ENCODE measurements around the gene RPS27L.

The RPS27L gene

GRCh38 chr15:63157118-63157843, at the start of gene RPS27L:
TSS of gene RPS27L (minus strand) at chr15:63157477. CDS start at chr15:63157405, 72 bp downstream.
- peak; percentile 97 for DNase-seq

- no peak for DNase-seq
These were observed 48.8 kb upstream of the RPS27L start for GRCh38 chr15:63206079-63206478.

DNA sequence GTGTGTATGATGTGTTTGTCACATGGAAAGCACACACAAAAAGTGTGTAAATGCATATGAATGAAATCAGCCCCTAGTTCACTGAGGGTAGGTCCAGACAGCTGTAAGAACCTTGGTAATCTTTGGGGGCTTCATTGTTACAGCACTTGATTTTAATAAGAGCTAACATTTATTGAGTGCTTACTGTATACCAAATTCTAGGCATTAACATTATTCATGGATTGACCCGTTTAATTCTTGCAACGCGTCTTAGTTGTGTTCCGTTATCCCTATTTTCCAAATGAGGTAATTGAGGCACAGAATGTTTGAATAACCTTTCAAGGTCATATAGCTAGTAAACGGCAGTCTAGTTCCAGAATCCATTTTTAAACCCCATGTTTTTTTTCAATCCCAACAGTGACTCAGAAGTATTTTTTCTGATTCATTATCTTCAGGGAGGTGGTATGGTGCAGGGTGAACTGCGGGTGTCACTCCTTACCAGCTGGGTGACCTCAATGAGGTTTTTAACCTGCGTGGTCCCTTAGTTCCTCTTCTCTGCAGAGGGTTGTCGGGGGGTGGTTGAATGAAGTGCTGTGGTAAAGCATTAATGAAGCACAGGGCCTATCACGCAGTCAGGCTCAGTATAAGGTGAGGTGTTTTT, 46.3 kb upstream of the RPS27L start:
- no peak for DNase-seq

DNA sequence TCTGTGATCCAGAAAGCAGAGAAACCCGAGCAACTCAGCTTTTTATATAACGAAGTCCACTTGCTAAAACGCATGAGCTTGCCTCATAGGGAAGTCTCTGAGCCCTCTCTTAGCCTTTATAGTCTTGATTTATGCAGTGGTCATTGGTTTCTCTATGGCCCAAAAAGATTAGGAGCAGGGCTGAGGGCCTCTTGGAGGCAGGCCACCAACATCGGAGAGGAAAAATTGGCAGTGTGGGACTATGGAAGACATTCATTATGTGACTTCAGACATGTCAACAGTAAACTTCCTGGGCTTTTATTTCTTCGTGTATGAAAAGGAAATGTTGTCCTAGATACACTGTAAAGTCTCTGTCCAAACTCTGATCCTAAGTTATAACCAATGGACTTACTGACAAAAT, 45.6 kb upstream of the RPS27L start:
- no peak for DNase-seq

GRCh38 chr15:63200464-63201249, 43.4 kb upstream of the RPS27L start:
- no peak for DNase-seq

DNA sequence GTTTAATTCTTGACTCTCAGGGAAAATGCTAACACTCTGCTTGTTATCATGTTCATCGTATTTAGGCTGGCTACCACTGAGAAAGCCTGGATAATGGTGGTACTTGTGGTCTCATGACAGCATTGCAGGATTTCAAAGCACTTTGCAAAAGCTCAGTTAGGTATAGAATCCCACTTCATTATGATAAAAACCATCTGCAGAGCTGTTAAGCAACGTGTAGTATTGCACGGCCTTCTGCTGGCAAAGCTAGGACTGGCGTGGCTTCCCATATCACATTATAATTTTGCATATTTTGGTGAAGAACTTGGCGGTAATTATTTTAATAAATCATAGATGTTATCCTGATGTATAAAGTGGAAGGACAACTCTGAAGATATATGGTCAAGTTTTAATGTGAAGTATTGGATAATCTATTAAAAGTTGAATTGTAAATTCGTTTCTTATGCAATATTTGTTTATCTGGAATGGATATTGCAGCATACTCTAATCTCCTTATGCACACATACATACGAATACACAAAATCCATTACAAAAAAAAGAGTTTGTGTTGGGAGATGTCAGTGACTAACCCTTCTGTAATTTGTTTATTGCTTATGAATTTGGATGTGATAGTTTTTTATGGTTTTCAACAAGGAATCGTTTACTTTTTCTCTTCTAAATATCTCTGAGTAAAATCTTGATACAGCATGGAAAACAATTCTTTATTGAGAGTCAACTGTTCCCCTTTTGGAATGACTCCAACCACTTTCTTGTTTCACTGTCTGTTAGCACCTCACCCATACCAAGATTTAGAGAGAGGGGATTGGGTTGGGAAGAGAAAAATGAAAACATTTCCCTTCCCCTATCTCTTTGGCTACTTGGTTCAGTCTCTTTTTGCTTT, 41.3 kb upstream of the RPS27L start:
- no peak for DNase-seq

DNA sequence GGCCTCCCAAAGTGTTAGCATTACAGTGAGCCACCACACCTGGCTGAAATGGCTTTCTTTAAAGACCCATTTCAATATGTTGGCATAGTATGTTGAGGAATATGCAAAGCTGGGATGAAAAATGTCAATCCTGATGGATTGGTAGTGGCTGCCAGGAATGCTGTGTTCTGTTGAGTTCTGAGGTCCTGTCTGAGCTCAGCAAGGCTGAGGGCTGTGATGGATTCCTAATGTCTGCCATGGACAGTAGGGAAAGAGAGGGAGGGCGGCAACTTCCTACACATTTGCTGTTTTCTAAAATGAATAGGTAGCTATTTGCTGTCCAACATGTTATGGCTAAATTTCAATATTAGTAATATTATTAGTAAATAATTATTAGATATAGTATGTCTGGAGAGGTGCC, 40.3 kb upstream of the RPS27L start:
- no peak for DNase-seq

GRCh38 chr15:63196842-63197241, 39.6 kb upstream of the RPS27L start:
- peak; percentile 76 for DNase-seq

DNA sequence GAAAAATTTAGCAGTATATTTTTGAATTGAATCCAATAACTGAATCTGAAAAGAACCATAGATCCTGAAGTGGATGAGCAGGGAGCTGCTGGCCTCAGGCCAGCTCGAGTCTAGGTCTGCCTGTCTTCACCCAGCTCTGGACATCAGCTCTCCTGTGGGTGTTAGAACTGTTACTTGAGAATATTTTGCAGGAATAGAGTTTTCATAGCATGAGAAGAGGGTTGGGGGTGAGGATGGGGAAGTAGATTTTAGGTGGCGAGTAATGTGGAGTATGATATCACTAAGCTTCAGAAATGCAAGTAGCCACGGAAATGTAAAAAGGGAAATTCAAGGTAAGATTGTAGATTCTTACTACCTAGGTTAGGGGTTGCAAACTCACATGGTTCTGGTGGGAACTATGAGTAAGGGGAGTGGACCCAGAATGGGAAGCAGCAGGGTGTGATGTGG, 38.3 kb upstream of the RPS27L start:
- DNase-seq, result no peak

DNA sequence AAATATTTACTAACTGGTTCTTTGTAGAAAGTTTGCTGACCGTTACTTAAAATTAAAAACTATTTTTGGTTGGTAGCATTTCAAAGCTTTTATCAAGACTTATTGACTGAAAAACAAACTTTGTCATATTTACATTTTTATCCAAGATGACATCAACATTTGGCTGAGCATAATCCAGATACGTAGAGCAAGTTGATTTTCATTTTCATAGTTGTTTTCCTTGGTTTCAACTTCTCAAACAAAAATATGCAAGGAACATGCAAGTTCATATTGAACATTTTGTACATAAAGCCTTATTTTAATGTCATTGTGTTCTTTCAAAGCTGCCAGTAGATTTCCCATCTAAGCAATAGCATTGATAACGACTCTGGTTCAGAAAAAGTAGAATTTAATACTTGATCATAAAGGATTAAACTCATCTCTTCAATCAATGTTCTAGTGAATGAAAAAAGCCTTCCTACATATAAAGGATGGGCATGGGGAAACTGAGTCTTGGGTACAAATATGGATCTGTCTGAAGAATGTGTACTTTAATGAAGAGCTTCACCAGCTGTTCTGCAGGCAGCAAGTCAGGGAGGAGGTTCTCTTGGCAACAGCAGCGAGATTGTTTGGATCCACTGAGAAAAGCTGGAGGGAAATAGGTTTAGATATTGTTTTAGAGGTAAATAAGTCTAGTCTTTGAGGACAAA, 37.7 kb upstream of the RPS27L start:
- no peak for DNase-seq

GRCh38 chr15:63194302-63194701, 37.0 kb upstream of the RPS27L start:
- no peak for DNase-seq

GRCh38 chr15:63192619-63193206, 35.4 kb upstream of the RPS27L start:
- no peak for DNase-seq

GRCh38 chr15:63191895-63192618, 34.8 kb upstream of the RPS27L start:
- no peak for DNase-seq

DNA sequence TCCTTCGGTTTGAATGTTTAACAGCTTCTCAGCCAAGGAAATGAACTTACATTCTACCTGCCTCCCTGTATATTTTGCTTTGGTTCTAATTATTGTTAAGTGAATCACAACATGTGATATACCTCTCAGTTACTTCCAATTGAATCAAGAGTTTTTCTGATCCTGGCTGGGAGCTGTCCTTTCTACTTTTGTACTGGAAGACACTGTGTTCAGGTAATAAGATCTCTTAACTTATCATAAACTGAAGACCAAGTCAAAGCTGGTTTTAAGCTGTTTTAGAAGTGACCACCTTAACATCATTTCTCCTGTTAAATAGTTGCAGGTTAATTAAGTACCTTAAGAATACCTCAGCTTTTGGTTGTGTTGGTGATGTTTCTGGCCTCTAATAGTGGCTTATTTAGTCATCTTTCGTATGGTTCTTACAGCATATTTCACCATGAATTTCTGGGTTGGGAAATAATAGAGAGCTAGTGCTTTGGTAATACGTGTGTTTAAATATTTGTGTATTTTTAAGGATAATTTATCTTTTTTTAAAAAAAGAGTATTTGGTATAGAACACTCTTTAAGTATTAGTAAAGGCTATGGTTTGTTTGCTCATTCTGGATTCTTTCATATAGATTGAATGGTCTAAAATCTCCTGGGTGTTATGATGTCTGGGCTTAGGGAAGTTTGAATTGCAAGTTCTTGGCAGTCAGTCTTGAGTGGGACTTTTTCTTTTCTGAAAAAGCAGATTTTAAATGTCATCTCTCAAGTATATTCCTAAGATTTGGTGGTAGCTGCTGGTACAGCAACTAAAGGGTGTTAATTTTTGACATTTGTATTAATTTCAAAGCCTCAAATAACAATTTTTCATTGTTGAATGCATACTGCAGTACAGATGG, 33.7 kb upstream of the RPS27L start:
- DNase-seq, result no peak

DNA sequence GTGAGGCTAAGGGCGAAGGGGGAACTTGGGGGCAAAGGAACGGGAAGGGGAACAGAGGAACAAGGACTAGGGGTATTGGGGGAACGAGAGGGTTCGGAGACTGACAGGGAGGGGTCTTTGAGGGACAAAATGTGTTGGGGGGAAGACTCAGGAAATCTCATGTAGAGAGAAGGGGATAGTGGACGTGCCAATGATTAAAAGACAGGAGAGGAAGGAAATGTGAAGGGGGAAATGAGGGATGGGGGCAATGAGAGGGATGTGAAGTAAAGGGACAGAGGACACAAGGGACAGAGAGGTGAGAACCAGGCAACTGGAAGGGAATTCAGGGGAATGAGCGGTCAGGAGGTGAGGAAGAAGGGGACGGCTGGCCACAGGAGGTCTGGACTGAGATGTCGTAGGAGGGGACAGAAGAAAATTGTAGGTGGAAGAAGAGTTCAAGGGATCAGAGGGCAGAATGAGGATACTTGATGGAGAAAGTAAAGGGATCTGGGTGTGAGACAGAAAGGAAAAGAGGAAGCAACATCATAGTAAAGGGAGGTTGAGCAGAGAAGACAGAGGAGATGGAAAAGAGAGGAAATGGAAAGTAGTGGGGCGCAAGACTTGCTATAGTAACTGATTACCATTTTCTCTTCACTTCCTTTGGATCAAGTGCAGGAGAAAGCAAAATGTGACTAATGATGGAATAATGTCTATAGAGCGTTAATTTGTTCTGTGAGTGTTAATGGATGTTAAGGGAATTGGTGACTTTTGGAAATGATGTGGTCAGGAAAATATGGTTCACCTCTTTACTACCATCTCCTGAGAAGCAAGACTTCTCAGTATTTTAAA, 32.9 kb upstream of the RPS27L start:
- DNase-seq, result peak; percentile 54

GRCh38 chr15:63188926-63189871, 31.9 kb upstream of the RPS27L start, which contains the start of gene RAB8B:
TSS of gene RAB8B (plus strand) at chr15:63189606. CDS start at chr15:63189625, 19 bp downstream.
- peak; percentile 98 for DNase-seq

DNA sequence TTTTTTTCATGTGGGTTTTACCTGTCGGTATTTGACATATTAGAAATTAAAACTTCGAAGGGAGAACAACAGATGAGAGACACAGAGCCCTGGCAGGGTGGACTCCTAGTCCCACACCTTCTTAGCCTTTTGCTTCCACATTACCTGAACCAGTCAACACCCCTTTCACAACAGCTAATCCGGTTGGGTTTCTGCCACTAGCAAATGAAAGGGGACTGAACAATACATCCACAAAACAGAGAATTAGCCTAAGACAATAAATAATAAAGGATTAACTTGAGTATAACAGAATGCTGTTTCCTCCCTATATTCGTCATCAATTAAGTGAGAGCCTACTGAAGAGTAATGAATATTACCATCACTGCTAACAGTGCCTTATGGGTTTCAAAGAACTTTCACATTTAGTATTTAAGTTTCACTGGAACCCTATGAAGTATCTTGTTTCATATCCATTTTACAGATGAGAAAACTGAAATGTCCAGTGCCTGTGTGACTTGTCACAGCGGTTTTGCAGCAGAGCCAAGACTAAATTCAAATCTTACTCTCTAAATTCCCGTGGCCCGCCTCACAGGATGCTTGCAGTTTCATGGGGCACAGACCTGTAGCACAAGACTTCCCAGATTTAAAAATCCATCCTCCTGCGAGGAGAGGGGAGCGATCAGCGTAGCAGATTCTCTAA, 31.1 kb upstream of the RPS27L start:
- peak; percentile 26 for DNase-seq

All from NCI-H82 (cell line).